ENCODE results near the gene CD55.

CD55 gene

DNA sequence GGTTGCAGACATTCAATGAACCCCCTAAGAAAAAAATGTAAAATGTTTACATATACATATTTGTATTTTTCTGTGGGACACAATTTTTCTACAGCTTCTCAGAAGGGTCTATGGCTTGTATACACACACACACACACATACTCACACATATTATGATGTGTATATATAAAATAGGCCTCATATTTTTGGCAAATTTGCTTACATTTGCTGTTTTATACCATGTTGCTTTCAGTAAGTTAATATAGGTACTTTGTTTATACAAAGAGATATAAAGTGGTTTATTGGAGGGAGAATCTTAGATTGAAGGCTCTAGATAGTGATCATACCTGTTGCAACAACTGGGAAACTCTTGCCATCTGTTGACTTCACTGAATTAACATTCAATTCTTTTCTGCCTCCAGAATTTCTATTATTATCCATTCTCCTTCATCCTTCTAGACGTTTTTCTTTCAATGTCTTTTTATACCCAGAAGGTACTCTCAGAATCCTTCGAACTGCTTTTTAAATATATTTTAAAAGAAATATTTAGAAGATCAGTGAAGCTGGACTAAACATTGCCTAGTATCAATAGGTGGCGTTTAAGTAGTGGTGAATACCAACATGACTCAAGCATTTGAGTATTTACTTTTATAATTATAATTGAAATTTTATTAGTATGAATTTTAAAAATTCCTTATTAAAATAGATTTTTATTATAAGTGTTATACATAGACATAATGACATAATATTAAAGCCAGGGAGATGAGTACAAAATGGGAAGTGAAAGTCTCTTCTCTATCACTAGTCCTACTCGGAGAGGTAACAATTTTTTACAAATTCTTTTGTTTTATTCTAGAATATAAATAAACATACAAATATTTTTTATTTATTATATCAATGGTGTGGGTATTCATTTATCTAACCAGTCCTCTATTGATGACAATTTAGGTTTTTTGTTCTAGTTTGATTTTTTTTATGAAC is 10.2 kb downstream of the CD55 start:
- no peak for DNase-seq

DNA sequence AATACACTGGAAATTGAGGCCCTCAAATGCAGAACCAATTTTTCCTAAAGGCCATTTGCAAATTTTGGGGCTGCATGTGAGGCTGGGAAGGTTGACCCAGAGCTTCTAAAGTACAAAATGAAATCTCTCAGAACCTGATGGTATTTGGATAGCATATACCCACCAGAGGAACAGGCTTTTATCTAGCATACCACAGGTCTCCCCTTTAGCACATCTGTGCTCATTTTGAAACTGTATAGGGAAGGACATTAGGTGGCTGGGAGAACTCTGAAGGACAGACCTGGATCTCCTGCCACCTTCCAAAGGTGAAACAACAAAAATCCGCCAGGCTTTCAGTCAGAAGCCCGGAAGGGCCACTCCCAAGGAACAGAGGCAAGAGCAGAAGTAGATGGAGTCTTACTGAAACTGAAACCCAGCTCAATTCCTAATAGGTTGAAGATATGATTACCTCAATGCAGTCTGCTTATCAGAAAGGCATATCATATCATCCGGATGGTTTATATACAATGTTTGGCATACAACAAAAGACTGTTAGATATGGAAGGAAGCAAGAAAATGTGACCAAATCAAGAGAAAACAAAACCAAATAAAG is 11.6 kb downstream of the CD55 start:
- DNase-seq = no peak

DNA sequence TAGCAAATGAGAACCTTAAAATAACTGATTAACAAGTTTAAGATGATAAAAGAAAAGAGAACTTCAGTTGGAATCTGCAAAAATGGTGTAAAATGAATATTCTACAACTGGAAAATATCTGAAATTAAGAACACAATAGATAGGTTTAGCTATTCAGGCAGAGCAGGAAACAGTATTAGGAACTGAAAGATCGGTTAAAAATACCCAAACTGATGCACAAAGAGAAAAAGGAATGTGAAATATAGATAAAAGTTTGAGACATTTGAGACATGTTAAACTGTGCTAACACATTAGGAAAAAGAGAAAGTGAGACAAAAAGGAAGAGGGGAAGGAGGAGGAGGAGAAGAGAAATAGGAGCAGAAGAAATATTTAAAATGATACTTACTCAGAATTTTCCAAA is 12.1 kb downstream of the CD55 start:
- no peak for DNase-seq

DNA sequence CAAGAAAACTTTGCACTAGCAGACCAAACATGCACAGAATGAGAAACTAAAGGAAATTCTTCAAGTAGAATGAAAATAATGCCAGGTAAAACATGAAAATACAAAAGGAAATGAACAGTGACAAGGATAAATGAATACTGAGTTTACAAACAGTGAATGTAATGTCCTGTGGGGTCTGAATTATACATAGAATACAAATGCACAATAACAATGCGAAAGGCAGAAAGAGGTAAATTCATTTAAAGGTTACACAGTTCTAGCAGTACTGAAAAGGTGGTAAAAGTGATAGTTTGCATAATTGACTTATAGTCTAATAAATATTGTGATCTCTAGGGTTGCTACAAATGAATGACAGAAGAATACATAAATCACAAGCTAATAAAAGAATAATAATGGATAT is 12.9 kb downstream of the CD55 start:
- DNase-seq = no peak

DNA sequence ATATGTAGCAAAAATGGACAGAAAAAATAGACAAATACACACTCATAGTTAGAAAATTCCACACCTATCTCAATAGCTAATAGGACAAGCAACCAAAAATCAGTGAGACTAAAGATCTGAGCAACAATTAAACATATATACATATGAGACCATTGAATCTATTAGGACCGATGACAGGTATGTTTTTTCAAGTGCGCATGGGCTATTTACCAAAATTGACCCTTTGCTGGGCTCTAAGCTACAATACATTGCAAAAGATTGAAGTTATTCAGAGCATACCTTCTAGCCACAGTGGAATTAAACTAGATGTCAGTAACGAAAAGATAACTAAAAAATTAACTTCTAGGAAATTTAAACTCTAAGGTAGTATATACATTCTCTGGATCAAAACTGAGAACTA is 13.7 kb downstream of the CD55 start:
- no peak for DNase-seq

DNA sequence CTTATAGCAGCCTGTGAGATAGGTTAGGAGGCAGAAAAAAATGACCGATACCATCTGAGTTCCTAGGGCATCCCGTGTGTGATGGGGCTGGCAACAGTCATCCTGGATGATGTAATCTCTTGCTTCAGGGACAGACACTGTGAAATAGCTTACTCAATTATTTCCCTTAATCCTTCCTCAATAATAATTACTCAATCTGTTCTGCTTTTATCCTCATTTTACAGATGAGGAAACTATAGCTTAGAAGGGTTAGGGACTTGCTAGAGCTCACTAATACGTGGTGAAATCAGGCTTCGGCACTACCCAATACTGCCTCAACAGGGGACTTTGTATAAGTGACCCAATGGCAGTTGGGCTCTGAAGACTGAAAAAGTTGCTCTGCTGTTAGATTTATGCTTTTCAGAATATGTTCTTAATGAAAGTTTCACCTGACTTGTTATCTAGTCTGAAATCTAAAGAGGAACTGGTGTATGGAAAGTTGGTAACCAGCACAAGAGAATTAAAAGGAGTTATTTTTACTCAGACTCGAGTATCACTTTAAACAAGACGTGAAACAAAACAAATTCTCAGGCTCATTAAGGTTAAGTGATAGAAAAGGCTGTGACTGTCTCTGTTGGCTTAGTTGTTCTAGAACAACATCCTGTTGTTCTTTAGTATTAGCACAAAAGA is 14.4 kb downstream of the CD55 start:
- no peak for DNase-seq

DNA sequence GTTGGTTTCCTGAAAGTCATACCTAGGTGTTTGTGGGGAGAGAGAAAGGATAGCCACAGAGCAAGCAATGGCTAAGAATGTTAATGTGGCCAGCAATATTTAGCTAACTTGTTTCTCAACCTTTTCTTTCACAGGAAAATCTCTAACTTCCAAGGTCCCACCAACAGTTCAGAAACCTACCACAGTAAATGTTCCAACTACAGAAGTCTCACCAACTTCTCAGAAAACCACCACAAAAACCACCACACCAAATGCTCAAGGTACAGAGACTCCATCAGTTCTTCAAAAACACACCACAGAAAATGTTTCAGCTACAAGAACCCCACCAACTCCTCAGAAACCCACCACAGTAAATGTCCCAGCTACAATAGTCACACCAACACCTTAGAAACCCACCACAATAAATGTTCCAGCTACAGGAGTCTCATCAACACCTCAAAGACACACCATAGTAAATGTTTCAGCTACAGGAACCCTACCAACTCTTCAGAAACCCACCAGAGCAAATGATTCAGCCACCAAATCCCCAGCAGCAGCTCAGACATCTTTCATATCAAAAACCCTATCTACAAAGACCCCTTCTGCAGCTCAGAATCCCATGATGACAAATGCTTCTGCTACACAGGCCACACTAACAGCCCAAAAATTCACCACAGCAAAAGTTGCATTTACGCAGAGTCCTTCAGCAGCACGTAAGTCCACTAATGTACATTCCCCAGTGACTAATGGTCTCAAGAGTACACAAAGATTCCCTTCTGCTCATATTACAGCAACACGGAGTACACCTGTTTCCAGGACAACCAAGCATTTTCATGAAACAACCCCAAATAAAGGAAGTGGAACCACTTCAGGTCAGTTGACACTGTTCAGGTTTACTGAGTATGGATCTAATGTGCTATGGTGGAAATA is 15.3 kb downstream of the CD55 start:
- DNase-seq = no peak

DNA sequence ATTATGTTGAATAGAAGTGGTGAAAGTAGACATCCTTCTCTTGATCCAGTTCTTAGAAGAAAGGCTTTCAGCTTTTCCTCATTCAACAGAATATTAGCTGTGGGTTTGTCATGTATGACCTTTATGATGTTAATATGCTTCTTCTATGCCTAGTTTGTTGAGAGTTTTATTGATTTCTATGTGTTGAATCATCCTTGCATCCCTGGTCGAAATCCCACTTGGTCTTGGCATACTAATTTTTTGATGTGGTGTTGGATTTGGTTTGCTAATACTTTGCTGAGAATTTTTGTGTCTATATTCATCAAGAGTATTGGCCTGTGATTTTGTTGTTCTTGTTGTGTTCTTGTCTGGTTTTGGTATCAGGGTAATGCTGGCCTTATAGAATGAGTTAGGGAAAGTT is 20.9 kb downstream of the CD55 start:
- DNase-seq = no peak

DNA sequence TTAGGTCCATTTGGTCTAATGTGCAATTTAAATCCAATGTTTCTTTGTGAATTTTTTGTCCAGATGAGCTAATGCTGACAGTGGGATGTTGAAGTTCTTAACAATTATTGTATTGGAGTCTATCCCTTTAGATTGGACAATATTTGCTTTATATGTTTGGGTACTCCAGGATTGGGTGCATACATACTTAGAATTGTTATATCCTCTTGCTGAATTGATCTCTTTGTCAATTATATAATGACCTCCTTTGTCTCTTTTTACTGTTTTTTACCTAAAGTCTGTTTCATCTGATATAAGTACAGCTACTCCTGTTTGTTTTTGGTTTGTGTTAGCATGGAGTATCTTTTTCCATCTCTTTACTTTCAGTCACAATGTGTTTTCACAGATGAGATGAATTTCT is 22.2 kb downstream of the CD55 start:
- no peak for DNase-seq

GRCh38 chr1:207344221-207344620 is 22.7 kb downstream of the CD55 start:
- DNase-seq = no peak

DNA sequence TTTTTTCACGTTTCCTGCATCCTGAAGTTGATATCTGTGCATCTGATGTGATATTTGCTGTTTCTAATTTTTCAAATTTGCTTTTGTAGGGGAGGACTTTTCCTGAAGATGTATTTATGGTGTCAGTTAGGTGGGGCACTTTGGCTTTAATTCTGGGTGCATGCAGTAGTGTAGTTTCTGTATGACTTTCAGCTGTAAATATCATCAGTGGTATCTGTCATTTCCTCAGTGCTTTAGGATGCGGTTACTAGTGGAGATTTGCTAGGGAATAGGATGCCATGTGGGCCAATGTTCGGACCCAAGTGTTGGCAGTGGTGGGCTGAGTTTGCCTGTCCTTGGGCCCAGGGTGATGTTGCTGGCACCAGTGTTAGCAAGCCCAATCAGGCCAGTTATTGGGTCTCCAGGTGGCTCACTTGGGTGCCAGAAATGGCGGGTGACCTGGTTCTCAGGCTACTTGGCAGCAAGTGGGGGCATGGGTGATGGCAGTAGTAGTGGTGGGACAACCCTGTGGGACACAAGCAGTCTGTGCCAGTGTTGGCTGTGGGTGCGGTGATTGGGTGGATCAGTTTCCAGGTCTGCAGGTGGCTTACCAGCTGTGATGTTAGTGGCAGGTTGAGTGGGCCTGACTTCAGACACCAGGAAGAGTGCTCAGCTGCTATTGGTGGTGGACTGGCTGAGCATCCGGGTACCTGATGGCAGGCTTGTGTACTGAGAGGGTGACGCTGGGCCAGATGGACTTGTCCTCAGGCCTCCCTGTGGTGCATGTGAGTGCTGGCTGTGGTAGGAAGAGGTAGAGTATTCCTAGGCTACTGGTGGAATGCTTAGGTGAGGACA is 24.4 kb downstream of the CD55 start:
- DNase-seq = no peak

DNA sequence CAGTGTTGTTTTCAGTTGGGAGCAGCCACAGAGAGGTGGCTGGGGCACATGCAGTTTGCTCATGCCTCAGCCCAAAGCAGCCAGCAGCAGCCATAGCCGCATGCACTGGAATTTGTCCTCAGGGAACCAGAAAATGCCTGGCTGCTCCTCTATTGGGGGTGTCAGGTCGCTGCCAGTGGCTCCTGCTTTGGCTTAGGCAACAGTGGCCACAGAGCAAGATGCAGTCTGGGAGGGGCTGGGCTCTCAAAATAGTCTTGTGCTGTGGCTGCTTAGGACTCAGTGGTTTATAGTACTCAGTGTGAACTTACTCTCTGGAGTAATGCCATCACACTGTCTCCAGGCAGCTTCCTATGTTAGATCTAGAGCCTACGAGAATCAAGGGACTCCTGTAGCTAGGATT is 25.0 kb downstream of the CD55 start:
- no peak for DNase-seq

DNA sequence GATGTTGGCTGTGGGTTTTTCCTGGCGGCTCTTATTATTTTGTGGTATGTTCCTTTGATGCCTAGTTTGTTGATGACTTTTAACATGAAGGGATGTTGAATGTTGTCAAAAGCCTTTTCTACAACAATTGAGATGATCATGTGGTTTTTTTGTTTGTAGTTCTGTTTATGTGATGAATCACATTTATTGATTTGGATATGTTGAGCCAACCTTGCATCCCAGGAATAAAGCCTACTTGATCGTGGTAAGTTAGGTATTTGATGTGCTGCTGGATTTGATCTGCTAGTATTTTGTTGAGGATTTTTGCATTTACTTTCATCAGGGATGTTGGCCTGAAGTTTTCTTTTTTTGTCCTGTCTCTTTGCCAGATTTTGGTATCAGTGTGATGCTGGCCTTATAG is 28.5 kb downstream of the CD55 start:
- DNase-seq = no peak

DNA sequence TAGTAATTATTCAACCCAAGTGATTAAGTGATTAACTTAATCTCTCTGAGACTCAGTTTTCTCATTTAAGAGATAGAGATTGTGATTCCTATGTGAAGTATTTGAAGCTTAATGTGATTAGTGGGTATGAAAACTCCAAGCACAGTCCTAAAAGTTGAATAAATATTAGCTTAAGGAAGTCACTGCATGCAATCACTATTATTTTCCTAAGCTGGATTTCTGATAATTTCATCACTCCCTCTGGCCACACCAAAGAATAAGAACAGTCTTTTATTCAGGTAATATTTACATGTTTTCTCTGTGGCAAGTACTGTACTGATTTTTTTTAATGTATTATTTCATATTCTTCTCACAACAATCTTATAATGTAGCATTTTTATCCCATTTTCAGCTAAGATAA is 31.1 kb downstream of the CD55 start:
- DNase-seq = no peak

DNA sequence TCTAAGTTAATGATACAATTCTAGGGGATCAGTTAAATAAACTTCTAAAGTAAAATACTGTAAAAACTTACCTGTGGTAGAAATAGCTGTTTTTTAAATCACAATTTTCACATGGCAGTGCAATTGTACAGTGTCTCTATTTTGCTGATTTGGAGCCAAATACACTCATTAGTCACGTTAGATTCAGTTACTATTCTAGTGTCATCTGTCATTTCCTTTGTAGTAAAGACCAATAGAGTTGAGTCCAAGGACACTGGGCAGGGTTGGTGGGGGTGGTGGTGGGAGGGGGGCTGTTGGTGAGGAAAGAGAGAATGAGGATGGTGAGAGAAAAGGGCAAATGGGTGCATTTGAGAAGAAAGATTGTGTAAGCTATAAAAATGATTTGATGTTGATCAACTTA is 33.6 kb downstream of the CD55 start:
- no peak for DNase-seq

DNA sequence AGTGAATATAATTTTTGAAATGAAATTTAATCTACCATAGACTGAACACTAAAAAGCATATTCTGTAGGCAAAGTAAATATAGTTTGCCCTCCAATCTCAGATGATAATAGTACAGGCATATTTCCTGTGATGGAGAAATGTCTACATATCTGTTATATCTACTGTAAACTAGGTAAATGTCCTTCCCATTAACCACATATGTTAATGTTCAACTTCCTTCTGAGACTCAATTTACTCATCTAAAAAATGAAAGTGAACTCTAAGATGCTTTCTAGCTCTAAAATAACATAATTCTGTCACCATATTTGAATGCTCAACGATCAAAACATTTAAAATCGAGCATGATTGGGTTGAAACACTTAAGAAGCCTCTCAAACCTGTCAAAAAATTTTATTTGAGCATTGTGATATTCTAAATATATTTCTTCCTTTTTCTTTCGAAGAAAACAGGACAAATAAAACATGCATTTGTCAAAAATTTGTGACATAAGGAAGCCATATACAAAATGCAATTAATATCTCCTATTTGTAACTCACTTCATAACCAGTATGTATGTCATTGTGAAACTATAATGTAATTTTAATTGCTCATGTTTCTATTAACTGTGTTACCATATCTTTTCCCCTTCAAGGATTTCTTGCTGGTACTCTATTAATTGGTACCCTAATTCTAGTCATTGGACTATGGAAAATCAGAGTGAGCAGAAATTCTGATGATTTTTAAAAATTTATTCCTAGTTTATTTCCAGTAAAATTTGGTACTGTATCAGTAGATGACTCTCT is 34.2 kb downstream of the CD55 start:
- no peak for DNase-seq

GRCh38 chr1:207361029-207361428 is 39.6 kb downstream of the CD55 start:
- no peak for DNase-seq

- no peak for DNase-seq
These were observed 40.4 kb downstream of the CD55 start for GRCh38 chr1:207361889-207362288.

DNA sequence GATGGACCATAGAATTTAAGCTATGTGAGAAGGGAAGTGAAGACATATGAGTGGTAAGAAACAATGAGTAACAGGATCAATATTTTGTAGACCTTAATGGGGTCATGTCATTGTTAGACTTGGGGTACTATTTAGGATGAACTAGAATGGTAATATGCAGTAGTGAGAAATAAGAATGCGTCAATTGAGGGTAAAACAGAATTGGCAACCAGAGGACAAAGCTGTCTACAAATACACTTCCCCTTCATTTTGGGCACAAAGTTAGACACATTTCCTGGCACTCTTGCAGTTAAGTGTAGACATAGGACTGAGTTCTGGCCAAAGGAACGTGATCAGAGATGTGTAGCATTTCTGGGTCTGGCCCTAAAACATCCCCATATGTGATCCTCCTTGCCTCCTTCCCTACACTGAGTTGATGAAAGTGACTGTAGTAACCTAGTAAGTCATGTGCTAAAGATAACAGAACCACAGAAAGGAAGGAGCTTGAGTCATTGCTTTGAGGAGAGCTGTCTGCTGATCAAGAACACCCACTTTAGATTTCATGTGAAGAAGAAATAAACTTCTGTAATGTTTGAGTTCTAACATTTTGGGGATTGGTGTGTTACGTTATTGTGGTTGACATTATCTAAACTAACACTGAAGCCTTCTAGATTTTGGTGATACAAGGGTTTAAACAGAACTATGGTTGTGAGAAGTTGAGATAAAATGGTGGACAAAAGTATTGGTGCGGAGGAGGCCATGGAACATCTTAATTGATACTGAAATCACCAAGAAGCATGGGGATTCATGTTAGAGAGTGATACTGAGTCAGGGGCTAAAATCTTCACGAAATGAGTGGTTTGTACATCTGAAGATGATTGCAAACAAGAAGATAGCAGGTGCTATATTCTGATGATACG is 41.7 kb downstream of the CD55 start:
- no peak for DNase-seq

DNA sequence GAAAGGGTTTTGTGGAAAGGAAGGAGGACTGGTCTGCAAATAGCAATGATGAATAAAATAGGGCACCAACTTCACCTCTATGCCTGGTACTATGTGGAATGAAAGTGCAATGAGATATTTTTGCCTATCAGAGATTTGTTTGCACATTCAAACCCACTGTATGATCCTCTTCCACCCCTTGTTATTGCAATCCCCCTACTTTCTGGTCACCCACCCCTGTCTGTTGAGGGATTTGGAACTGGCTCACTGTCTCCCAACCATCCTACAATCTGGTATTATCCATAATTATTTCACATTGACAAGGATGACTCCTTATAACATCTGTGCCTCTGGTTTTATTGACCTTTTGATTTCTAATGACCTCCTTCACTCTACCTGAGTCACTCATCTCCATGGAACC is 42.4 kb downstream of the CD55 start:
- no peak for DNase-seq

All from 8988T (cell line).